Hepatocyte (in vitro differentiated cells): ENCODE results near the gene PTPRE.

ENCODE experiments used
- EZH2 ChIP-seq: fragments of 200-600 bp; sonication (generic); IDR thresholded peaks from 2 replicates; pipeline ENCODE4 v1.6.1; 2016; ENCODE audit warnings: antibody characterized with exemption, mild to moderate bottlenecking, borderline replicate concordance
- EZH2phosphoT487 ChIP-seq: fragments of 200-600 bp; sonication (generic); IDR thresholded peaks from one replicate; pipeline ENCODE4 v1.6.1; 2018; ENCODE audit warnings: antibody characterized with exemption, mild to moderate bottlenecking, low read depth, moderate library complexity; ENCODE audit not compliant: unreplicated experiment, severe bottlenecking
- TF ChIP-seq, protein P1 (sequence below): fragments of 200-600 bp; sonication (generic); IDR thresholded peaks from 2 replicates; pipeline ENCODE4 v1.5.1; 2016; ENCODE audit warnings: antibody characterized with exemption, mild to moderate bottlenecking; ENCODE audit not compliant: poor library complexity

GRCh38 chr10:127872011-127872761 lies 34.7 kb upstream of the PTPRE start:
- TF ChIP-seq, protein P1, sequence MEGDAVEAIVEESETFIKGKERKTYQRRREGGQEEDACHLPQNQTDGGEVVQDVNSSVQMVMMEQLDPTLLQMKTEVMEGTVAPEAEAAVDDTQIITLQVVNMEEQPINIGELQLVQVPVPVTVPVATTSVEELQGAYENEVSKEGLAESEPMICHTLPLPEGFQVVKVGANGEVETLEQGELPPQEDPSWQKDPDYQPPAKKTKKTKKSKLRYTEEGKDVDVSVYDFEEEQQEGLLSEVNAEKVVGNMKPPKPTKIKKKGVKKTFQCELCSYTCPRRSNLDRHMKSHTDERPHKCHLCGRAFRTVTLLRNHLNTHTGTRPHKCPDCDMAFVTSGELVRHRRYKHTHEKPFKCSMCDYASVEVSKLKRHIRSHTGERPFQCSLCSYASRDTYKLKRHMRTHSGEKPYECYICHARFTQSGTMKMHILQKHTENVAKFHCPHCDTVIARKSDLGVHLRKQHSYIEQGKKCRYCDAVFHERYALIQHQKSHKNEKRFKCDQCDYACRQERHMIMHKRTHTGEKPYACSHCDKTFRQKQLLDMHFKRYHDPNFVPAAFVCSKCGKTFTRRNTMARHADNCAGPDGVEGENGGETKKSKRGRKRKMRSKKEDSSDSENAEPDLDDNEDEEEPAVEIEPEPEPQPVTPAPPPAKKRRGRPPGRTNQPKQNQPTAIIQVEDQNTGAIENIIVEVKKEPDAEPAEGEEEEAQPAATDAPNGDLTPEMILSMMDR, result no peak
- TF ChIP-seq EZH2 (no peak), EZH2phosphoT487 (no peak)
